Activated CD8-positive, alpha-beta memory T cell treated with anti-CD3 and anti-CD28 coated beads, Interleukin-2, amount 50 U/mL, for 48 hours (primary cell): ENCODE measurements around the gene DPY19L3.
A peak's percentile ranks its signal among the peaks of the same experiment; 100 is the strongest.
"Not testable (repeated sequence)": the region's sequence is repeated elsewhere in the genome, so short reads cannot be mapped to it uniquely, and the experiment has no call there.

ENCODE experiments used
- DNase-seq: peaks from one replicate; pipeline ENCODE4 v3.0.0-alpha.2; 2020

DPY19L3 gene

DNA sequence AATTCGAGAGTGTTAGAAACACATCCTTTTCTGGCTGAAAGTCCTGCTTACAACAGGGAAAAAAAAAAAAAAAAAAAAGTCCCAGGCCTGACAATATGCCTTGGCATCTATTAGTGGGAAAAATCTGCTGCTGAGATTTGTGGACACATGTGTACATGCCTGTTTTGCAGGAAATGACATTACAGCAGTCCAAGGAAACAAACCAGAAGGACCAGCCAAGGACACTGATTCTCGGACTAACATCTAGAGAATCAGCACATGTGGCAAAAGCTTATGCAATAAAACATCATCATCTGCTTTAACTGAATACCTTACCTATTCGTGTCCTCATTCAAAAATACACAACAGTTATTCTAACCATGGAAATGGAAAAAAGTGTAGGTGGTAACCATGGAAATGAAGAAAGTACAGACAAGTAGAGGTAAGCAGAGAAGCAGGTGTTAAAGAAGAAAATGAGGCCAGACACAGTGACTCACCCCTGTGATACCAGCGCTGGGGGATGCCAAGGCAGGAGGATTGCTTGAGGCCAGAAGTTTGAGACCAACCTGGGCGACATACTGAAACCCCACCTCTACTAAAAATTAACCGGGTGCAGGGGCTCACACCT is 9.4 kb upstream of the DPY19L3 start:
- no peak for DNase-seq

DNA sequence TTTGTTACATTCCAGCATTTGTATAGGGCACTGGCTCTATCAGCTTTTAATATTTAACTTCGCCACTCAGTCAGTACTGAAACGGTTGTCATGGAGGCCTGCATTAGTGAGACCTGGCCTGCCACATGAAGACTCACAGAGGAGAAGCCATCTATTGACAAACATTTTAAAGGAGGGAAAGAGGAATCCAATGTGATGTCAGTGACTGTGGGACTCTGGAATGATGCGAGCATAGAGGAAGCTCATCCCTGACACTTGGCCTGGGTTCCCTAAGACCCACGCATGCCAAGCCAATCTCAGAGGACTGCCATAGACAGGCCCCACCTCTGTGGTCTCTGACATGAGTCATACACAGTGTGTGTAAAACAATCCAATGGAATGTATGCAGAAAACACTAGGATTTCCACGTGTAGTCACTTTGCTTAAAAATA is 7.9 kb upstream of the DPY19L3 start:
- DNase-seq, result no peak

DNA sequence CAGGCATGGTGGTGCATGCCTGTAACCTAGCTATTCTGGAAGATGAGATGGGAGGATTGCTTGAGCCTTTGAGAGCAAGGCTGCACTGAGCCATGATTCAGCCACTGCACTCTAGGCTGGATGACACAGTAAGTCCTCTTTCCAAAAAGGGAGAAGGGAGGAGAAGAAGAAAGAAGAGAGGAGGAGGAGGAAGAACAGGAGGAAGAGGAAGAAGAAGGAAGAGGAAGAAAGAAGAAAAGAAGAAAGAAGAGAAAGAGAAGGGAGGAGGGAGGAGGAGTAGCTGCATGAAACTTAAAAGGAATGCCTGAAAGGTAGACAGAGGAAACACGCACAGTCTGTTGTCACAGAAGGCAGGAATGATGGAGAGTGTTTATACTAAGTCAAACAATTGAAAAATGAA is 3.6 kb upstream of the DPY19L3 start:
- DNase-seq, result no peak

GRCh38 chr19:32403291-32403995 is 2.1 kb upstream of the DPY19L3 start:
- DNase-seq, result no peak

DNA sequence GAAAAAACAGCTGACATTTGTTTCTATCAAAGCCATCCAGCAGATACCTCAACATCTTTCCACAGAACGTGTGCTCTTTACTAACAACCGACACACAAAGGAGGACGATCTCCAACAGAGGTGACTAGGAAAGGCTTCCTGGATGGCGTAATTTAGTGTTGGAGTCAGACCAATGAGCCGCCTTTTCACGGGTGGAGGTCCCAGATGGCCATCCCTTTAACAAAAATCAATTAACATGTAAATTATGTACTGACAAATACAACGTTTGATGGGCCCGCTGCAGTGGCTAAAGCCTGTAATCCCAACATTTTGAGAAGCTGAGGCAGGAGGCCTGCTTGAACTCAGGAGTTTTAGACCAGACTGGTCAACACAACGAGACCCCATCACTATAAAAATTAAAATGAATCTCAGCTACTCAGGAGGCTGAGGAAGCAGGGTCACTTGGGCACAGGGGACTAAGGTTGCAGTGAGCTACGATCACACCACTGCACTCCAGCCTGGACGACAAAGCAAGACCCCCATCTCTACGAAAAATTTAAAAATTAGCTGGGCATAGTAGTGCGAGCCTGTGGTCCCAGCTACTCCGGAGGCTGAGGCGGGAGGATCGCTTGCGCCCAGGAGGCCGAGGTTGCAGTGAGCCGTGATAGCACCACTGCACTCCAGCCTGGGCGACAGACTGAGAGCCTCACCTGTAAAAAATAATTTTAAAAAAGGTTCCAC is 1.2 kb upstream of the DPY19L3 start:
- no peak for DNase-seq

GRCh38 chr19:32404933-32405430 is 588 bp upstream of the DPY19L3 start:
- peak; percentile 67 for DNase-seq

- DNase-seq, result no peak
These were observed 812 bp downstream of the DPY19L3 start for GRCh38 chr19:32406161-32407003.

GRCh38 chr19:32407004-32407992 is 1.7 kb downstream of the DPY19L3 start:
- DNase-seq, result no peak

GRCh38 chr19:32415246-32415645 is 9.7 kb downstream of the DPY19L3 start:
- DNase-seq, result no peak

DNA sequence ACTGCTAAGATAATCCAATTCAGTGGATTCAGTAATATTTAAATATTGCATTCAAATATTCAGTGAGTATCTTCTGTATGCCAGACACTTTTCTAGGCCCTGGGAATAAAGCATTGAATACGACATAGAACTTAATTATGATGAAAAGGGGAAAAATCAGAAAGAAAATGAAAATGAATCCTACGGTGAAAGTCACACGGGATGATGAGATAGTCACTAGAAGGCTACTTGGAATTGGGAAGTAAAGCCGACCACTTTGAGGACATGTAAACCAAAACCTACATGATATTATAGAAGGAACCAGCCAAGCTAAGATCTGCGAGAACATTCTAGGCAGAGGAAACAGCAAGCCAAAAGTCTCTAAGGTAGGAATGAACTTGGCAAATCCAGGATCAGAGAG is 10.1 kb downstream of the DPY19L3 start:
- DNase-seq, result no peak

DNA sequence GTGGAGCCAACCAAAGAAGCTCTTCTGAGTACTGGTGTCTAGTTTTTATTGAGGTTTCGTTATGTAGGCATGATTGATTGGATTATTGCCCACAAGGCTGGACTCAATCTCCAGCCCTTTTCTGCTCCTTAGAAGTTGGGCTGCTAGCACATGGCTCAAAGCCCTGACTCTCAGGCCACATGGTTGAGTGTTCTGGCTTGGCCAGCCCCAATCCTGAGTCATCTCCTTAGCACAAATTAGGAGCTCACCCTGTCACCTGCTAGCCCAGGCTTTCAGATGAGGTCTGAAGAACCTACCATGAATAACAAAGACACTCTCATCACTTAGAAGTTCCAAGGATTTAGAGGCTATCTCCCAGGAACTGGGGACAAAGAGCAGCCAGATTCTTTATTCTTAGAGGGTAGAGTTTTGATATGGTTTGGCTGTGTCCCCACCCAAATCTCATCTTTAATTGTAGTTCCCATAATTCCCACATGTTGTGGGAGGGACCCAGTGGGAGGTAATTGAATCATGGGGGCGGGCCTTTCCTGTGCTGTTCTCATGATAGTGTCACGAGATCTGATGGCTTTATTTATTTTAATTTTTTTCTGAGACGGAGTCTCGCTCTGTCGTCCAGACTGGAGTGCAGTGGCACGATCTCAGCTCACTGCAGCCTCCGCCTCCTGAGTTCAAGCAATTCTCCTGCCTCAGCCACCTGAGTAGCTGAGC is 11.3 kb downstream of the DPY19L3 start:
- no peak for DNase-seq

DNA sequence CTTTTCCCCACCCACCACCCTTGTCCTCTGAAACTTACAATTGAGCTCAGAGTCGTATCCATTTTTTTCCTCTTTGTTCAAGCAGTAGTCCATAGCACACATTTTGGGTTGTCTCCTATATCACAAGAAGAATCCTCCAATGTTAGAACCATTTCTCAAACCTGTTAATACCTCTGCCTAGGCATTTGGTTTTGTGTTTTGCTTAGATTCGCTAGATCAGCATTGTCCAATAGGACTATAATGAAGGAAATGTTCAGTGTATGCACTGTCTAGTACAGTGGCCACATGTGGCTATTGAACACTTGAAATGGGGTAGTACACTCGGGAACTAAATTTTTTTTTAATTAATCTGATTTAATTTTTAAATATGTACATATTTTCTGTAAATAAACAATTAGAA is 12.6 kb downstream of the DPY19L3 start:
- no peak for DNase-seq

- DNase-seq, result no peak
These were observed 16.2 kb downstream of the DPY19L3 start for GRCh38 chr19:32421589-32422361.

DNA sequence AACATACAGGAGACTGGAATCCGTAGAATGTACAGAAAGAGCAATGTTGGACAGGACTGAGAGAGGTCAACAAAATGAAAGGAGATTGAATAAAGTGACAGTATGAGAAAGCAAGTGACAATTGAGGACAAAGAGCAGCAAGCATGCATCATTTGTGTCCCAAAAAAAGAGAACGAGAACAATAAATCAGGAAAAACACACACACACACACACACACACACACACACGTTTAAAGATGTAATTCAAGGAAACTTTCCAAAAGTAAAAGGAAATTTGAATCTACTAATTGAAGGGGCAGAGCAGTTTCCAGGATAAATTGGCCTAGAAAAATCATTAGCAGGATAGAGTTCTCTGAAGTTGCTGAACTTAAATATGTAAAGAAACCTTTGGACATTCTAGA is 16.9 kb downstream of the DPY19L3 start:
- DNase-seq, result no peak

DNA sequence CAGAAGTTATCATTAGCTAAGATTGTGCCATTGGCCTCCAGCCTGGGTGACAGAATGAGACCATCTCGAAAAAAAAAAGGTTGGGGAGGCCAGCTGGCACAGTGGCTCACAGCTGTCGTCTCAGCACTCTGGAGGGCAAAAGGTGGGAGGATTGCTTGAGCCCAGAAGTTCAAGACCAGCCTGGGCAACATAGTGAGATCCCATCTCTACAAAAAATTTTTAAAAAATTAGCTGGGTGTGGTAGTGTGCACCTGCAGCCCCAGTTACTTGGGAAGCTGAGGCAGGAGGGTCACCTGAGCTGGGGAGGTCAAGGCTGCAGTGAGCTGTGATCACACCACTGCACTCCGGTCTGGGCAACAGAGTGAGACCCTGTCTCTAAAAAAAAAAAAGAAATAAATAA is 18.4 kb downstream of the DPY19L3 start:
- not testable (repeated sequence) for DNase-seq

DNA sequence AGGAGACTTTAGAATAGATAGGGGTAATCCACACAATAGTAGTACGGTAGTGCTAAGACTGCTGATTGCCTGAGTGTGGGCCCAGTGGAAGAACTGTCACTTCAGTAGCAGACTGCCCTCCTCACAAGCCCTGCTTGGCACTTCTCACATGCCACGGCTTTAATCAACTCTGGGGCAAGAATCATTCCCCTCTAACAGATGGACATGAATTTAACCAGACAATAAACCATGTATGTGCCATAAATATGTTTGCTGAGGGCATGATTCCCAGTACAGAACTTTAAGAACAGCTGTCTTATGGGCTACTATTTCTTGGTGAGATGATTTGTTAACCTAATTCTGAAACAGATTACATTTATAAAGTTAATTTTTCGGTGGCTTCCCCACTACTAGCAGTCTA is 22.0 kb downstream of the DPY19L3 start:
- no peak for DNase-seq

- DNase-seq, result no peak
These were observed 31.1 kb downstream of the DPY19L3 start for GRCh38 chr19:32436692-32437091.

- no peak for DNase-seq
These were observed 31.5 kb downstream of the DPY19L3 start for GRCh38 chr19:32437096-32437495.

DNA sequence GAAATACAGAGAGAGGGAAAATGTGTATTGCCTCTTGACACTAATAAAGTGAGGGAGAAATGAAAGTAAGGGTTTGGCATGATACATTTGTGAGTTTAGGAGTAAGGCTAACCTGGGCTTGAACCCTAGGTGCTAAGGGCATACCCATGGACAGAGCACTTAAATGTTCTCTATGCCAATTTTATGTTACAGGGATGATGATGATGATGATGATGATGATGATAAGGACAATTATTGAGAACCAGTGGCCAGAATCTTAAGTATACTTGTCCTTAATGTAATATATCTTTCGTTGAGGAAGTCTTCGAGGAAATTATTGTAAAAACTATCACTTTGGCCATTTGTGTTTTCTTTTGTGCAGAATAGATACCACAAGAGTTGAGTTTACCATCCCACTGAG is 33.2 kb downstream of the DPY19L3 start:
- DNase-seq, result no peak

DNA sequence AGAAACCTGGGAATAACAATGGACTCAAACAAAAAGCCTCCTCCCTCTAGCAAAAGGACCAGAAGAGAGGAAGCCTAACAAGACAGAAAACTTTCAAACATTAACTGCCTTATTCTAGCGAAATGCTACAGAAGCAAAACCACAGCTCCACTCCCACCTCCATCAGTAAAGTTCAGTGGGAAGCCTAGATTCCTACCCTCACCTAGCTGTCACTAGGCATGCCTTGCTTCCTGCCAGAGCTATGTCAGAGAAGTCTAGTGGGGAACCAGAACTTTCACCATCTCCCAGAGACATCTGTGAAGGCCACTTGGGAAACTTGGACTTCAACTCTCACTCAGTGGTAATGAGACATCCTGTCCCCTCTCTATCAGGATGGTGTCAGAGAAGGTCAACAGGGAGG is 37.1 kb downstream of the DPY19L3 start:
- DNase-seq, result no peak
